NB4 (cell line): ENCODE measurements around the gene P2RY8.
A peak's percentile ranks its signal among the peaks of the same experiment; 100 is the strongest.

Experiments
- DNase-seq: peaks from one replicate; pipeline ENCODE4 v3.0.0; 2010; ENCODE audit warnings: low read depth
- H3K4me3 ChIP-seq: one replicate; pipeline ENCODE4 v1.5.1; 2011; ENCODE audit warnings: mild to moderate bottlenecking, low read depth, low read length, moderate library complexity
- CTCF ChIP-seq: IDR thresholded peaks from one replicate; pipeline ENCODE4 v1.5.1; 2012; ENCODE audit warnings: low read depth, low read length
- MAX ChIP-seq: IDR thresholded peaks from 2 replicates; pipeline ENCODE4 v1.6.1; 2011; ENCODE audit warnings: low read depth, low read length
- MYC ChIP-seq: IDR thresholded peaks from 2 replicates; pipeline ENCODE4 v1.6.1; 2011; ENCODE audit warnings: low read depth, low read length
- POLR2A ChIP-seq: IDR thresholded peaks from 2 replicates; pipeline ENCODE4 v1.6.1; 2011; ENCODE audit warnings: mild to moderate bottlenecking; ENCODE audit not compliant: insufficient read length; ENCODE audit errors: extremely low read depth

P2RY8 gene

GRCh38 chrX:1533058-1533457 is 3.9 kb downstream of the P2RY8 start:
- DNase-seq: no peak
- TF ChIP-seq MAX (no peak), CTCF (no peak), MYC (no peak), POLR2A (no peak)

GRCh38 chrX:1531096-1531890 is 5.7 kb downstream of the P2RY8 start:
- peak overlapping the region; percentile 12 for H3K4me3 ChIP-seq
- TF ChIP-seq MYC: no peak
- no peak for TF ChIP-seq POLR2A
- no peak for TF ChIP-seq CTCF
- no peak for TF ChIP-seq MAX
- DNase-seq: no peak

More at GRCh38 chrX:1533058-1533457, 3.9 kb downstream of the P2RY8 start:
- no peak overlapping the region for H3K4me3 ChIP-seq

- TF ChIP-seq CTCF (no peak), POLR2A (no peak), MAX (no peak), MYC (no peak)
- no peak overlapping the region for H3K4me3 ChIP-seq
- no peak for DNase-seq
These were observed 7.2 kb downstream of the P2RY8 start for GRCh38 chrX:1529756-1530155.

- no peak overlapping the region for H3K4me3 ChIP-seq
- TF ChIP-seq POLR2A (no peak), MYC (no peak), CTCF (no peak), MAX (no peak)
- no peak for DNase-seq
These were observed 7.7 kb downstream of the P2RY8 start for GRCh38 chrX:1529328-1529727.

GRCh38 chrX:1528884-1529203 is 8.1 kb downstream of the P2RY8 start:
- no peak overlapping the region for H3K4me3 ChIP-seq
- no peak for DNase-seq
- TF ChIP-seq MYC (no peak), CTCF (no peak), MAX (no peak), POLR2A (no peak)
